Smooth muscle cell (in vitro differentiated cells): ENCODE measurements around the gene TRMT1. TPM values are rescaled to one million over a fixed set of nuclear protein-coding genes. Genes with fewer than 3 reads are reported as not detected.

ENCODE experiments used
- DNase-seq: peaks from one replicate; lab custom pipeline; 2025; ENCODE audit not compliant: unreplicated experiment; lab: John Stamatoyannopoulos, UW
- H2AFZ ChIP-seq: fragments of 200-600 bp; sonication (generic); 2 replicates; pipeline ENCODE4 v1.6.0; 2016; ENCODE audit warnings: antibody characterized with exemption, low read depth, mild to moderate bottlenecking
- H3F3A ChIP-seq: fragments of 200-600 bp; sonication (generic); 2 replicates; pipeline ENCODE4 v1.6.0; 2017; ENCODE audit warnings: antibody characterized with exemption, low read depth
- H3K27ac ChIP-seq: fragments of 200-600 bp; sonication (generic); 2 replicates; pipeline ENCODE4 v1.5.1; 2016; ENCODE audit warnings: low read depth, mild to moderate bottlenecking
- H3K27me3 ChIP-seq: fragments of 200-600 bp; sonication (generic); 2 replicates; pipeline ENCODE4 v1.6.1; 2016; ENCODE audit warnings: low read depth, mild to moderate bottlenecking
- H3K36me3 ChIP-seq: fragments of 200-600 bp; sonication (generic); 2 replicates; pipeline ENCODE4 v1.5.1; 2016; ENCODE audit warnings: low read depth
- H3K4me1 ChIP-seq: fragments of 200-600 bp; sonication (generic); 2 replicates; pipeline ENCODE4 v1.5.1; 2016; ENCODE audit warnings: low read depth
- H3K4me2 ChIP-seq: fragments of 200-600 bp; sonication (generic); 2 replicates; pipeline ENCODE4 v1.6.0; 2016; ENCODE audit warnings: mild to moderate bottlenecking
- H3K4me3 ChIP-seq: fragments of 200-600 bp; sonication (generic); 2 replicates; pipeline ENCODE4 v1.5.1; 2016; ENCODE audit warnings: mild to moderate bottlenecking
- H3K79me2 ChIP-seq: fragments of 200-600 bp; sonication (generic); 2 replicates; pipeline ENCODE4 v1.6.0; 2016; ENCODE audit warnings: low read depth, mild to moderate bottlenecking
- H3K9ac ChIP-seq: fragments of 200-600 bp; sonication (generic); 2 replicates; pipeline ENCODE4 v1.6.0; 2016; ENCODE audit warnings: low read depth
- H3K9me3 ChIP-seq: fragments of 200-600 bp; sonication (generic); replicated peaks from 2 replicates; pipeline ENCODE4 v1.5.1; 2016; ENCODE audit warnings: low read depth
- H4K20me1 ChIP-seq: fragments of 200-600 bp; sonication (generic); 2 replicates; pipeline ENCODE4 v1.6.0; 2016; ENCODE audit warnings: low read depth
- CTCF ChIP-seq: fragments of 200-600 bp; sonication (generic); IDR thresholded peaks from 2 replicates; pipeline ENCODE4 v1.5.1; 2017; ENCODE audit warnings: borderline replicate concordance, mild to moderate bottlenecking, antibody characterized with exemption; ENCODE audit not compliant: insufficient read depth, poor library complexity, severe bottlenecking
- WGBS: methylation state at CpG from one replicate; pipeline ENCODE4 v1.1.7; 2016; ENCODE audit warnings: low lambda C conversion rate; 5-methylcytosine and 5-hydroxymethylcytosine counted together
- polyA plus RNA-seq: library from polyadenylated mRNA; unstranded; fragments of >200 nt; fragmentation: Nextera tagmentation; extraction: Ambion mirVana; gene quantifications from 2 replicates; pipeline ENCODE4 v1.2.1, GENCODE V29; 2016
- total RNA-seq: library from RNA; depleted of rRNA; stranded (reverse); fragments of >200 nt; gene quantifications from 2 replicates; pipeline ENCODE4 v1.2.3, GENCODE V29; 2014

TRMT1 gene
- total and polyA plus RNA-seq, 2 experiments from 2014 or later = 21.9 to 37.4 TPM

- H3K9me3 ChIP-seq = no peaks in the 10 kb centered on the region
- no peak overlapping the region for H3K4me3 ChIP-seq
- no peak overlapping the region for H3K9ac ChIP-seq
- H3K4me2 ChIP-seq = peak overlapping the region; percentile 54
- no peaks in the 10 kb centered on the region for H4K20me1 ChIP-seq
- no peak for TF ChIP-seq CTCF
- no peaks in the 10 kb centered on the region for H3K36me3 ChIP-seq
- no peak overlapping the region for H3K27ac ChIP-seq
- H3K79me2 ChIP-seq = no peaks in the 10 kb centered on the region
- H2AFZ ChIP-seq = no peak overlapping the region
- peaks cover 61% of the 10 kb centered on the region for H3K4me1 ChIP-seq
- no peaks in the 10 kb centered on the region for H3K27me3 ChIP-seq
- 49% methylated on average over 15 of the region's 15 CpGs for WGBS
- no peak for DNase-seq
- H3F3A ChIP-seq = peaks cover 9% of the 10 kb centered on the region
These were observed 59.4 kb downstream of the TRMT1 start for GRCh38 chr19:13057147-13057572.

GRCh38 chr19:13056052-13056660, 60.4 kb downstream of the TRMT1 start:
- DNase-seq = no peak
- Histone ChIP-seq H3K27me3 (no peaks in the 10 kb centered on the region), H2AFZ (no peak overlapping the region), H3K36me3 (no peaks in the 10 kb centered on the region), H3K27ac (peak overlapping the region; percentile 94), H3K79me2 (no peaks in the 10 kb centered on the region), H4K20me1 (no peaks in the 10 kb centered on the region), H3K9me3 (no peaks in the 10 kb centered on the region), H3K4me3 (peak overlapping the region; percentile 19), H3K4me1 (peaks cover 67% of the 10 kb centered on the region), H3F3A (peaks cover 9% of the 10 kb centered on the region), H3K4me2 (peak overlapping the region; percentile 69), H3K9ac (peak overlapping the region; percentile 76)
- WGBS = 20% methylated on average over 17 of the region's 17 CpGs
- TF ChIP-seq CTCF = no peak

DNA sequence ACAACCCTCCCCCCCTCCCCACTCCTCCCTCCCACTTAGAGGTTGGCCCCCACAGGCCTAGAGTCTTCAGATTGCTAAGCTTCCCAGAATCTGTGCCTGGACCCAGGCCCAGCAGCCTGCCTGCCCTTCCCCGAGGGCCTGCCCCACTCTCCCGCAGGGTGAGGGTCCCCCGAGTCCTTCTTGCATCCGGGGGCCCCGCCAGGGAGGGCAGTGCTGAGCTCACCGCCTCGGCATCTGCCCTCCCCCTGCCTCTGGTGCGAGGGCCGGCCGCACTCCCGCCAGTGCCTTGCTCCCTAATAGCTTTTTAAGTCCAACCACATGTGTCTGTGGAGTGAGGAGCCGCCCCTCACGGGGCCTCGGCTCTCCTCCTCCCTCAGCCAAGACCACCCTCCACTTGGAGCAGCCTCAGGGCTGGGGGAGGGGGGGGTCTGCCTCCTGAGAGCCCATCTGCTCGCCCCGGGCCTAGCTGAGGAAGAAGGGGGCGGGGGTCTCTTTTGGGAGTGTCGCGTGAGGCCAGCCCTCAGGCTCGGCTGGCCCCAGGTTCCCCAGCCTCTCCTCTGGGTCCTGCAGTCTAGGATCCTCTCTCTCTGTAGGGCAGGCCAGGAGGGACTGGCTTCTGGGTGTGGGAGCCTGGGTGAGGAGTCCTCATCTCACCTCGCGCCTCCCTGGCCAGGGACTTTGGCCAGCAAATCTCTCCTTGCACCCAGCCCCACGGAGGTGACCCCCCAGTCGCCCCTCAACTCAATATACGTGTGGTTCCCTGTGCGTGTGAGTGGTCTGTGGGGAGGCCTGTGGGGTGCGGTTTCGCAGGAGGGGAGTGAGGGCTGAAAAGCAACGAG, 61.1 kb downstream of the TRMT1 start:
- H3K27ac ChIP-seq = peak overlapping the region; percentile 94
- peak overlapping the region; percentile 76 for H3K9ac ChIP-seq
- no peaks in the 10 kb centered on the region for H3K36me3 ChIP-seq
- peaks cover 9% of the 10 kb centered on the region for H3F3A ChIP-seq
- no peak overlapping the region for H2AFZ ChIP-seq
- H3K79me2 ChIP-seq = no peaks in the 10 kb centered on the region
- H3K9me3 ChIP-seq = no peaks in the 10 kb centered on the region
- no peak for TF ChIP-seq CTCF
- DNase-seq = peak; percentile 60
- H3K27me3 ChIP-seq = no peaks in the 10 kb centered on the region
- peak overlapping the region; percentile 19 for H3K4me3 ChIP-seq
- WGBS = 6% methylated on average over 29 of the region's 29 CpGs
- no peaks in the 10 kb centered on the region for H4K20me1 ChIP-seq
- H3K4me1 ChIP-seq = peaks cover 65% of the 10 kb centered on the region
- peak overlapping the region; percentile 69 for H3K4me2 ChIP-seq

Other genes starting within 250 kb of the TRMT1 start
- gene DNASE2, start 235.3 kb downstream of the TRMT1 start, total RNA-seq = 19.5 and 26.3 TPM in 2 replicates
- gene DNASE2, start 235.3 kb downstream of the TRMT1 start, polyA plus RNA-seq = 44.9 and 48.1 TPM in 2 replicates
- not detected in 2 replicates for gene KLF1, start 229.5 kb downstream of the TRMT1 start, total RNA-seq
- 0.09 TPM in 1 of 2 replicates, not detected in the other for gene KLF1, start 229.5 kb downstream of the TRMT1 start, polyA plus RNA-seq
- gene GCDH, start 225.6 kb downstream of the TRMT1 start, total RNA-seq = 9.7 and 17.4 TPM in 2 replicates
- 10.9 and 15.3 TPM in 2 replicates for gene GCDH, start 225.6 kb downstream of the TRMT1 start, polyA plus RNA-seq
- gene SYCE2, start 197.4 kb downstream of the TRMT1 start, total RNA-seq = 0.90 and 1.4 TPM in 2 replicates
- 0.91 and 2.9 TPM in 2 replicates for gene SYCE2, start 197.4 kb downstream of the TRMT1 start, polyA plus RNA-seq
- 28.6 and 46.1 TPM in 2 replicates for gene FARSA, start 183.0 kb downstream of the TRMT1 start, total RNA-seq
- gene FARSA, start 183.0 kb downstream of the TRMT1 start, polyA plus RNA-seq = 86.9 and 94.0 TPM in 2 replicates
- 800 and 956 TPM in 2 replicates for gene CALR, start 178.1 kb downstream of the TRMT1 start, total RNA-seq
- gene CALR, start 178.1 kb downstream of the TRMT1 start, polyA plus RNA-seq = 640 and 833 TPM in 2 replicates
- gene RAD23A, start 170.9 kb downstream of the TRMT1 start, total RNA-seq = 74.4 and 97.1 TPM in 2 replicates
- 176 and 191 TPM in 2 replicates for gene RAD23A, start 170.9 kb downstream of the TRMT1 start, polyA plus RNA-seq
- gene GADD45GIP1, start 159.5 kb downstream of the TRMT1 start, total RNA-seq = 51.5 and 51.6 TPM in 2 replicates
- 152 and 153 TPM in 2 replicates for gene GADD45GIP1, start 159.5 kb downstream of the TRMT1 start, polyA plus RNA-seq
- not detected in 2 replicates for gene DAND5, start 147.2 kb downstream of the TRMT1 start, total RNA-seq
- 0.18 TPM in 1 of 2 replicates, not detected in the other for gene DAND5, start 147.2 kb downstream of the TRMT1 start, polyA plus RNA-seq
- gene NFIX, start 121.3 kb downstream of the TRMT1 start, total RNA-seq = 2.3 TPM in 2 replicates
- gene NFIX, start 121.3 kb downstream of the TRMT1 start, polyA plus RNA-seq = 1.8 and 1.9 TPM in 2 replicates
- 2.2 and 2.8 TPM in 2 replicates for gene LYL1, start 13.9 kb downstream of the TRMT1 start, total RNA-seq
- 2.1 and 3.2 TPM in 2 replicates for gene LYL1, start 13.9 kb downstream of the TRMT1 start, polyA plus RNA-seq
- gene NACC1, start 1.5 kb upstream of the TRMT1 start, total RNA-seq = 34.1 and 44.6 TPM in 2 replicates
- gene NACC1, start 1.5 kb upstream of the TRMT1 start, polyA plus RNA-seq = 9.9 and 12.8 TPM in 2 replicates
- gene STX10, start 33.6 kb upstream of the TRMT1 start, total RNA-seq = 37.6 and 59.6 TPM in 2 replicates
- gene STX10, start 33.6 kb upstream of the TRMT1 start, polyA plus RNA-seq = 69.1 and 83.1 TPM in 2 replicates
- gene IER2, start 33.7 kb upstream of the TRMT1 start, total RNA-seq = 113 and 118 TPM in 2 replicates
- gene IER2, start 33.7 kb upstream of the TRMT1 start, polyA plus RNA-seq = 732 and 766 TPM in 2 replicates